ENCODE measurements around the gene ANK3. TPM values are rescaled to one million over a fixed set of nuclear protein-coding genes. Genes with fewer than 3 reads are reported as not detected.

ANK3 gene
- polyA plus RNA-seq, 1 donor (not counting 4 experiments of a cell fraction or from before 2014, with no cell fraction given) = 8.3 TPM

GRCh38 chr10:60082744-60083344 lies 306.8 kb downstream of the ANK3 start:
- H3K36me3 ChIP-seq (ENCODE audit: control insufficient read depth in 2 of 2, extremely low read depth in 1 of 2, insufficient read depth in 2 of 2, low read length in 2 of 2) = no peaks in the 10 kb centered on the region
- no peak overlapping the region for H3K9ac ChIP-seq (ENCODE audit: control insufficient read depth, extremely low read depth, insufficient read depth, low read length)
- no peak overlapping the region for H3K27ac ChIP-seq (ENCODE audit: control insufficient read depth, insufficient read depth, low read length)
- no peaks in the 10 kb centered on the region for H3K27me3 ChIP-seq (ENCODE audit: control insufficient read depth, extremely low read depth, insufficient read depth, low read length)
- FAIRE-seq (no peak), DNase-seq (ENCODE audit: low read depth, low spot score) (no peak)
- no peaks in the 10 kb centered on the region for H3K4me1 ChIP-seq (ENCODE audit: control insufficient read depth, extremely low read depth, insufficient read depth, low read length)
- no peaks in the 10 kb centered on the region for H4K20me1 ChIP-seq (ENCODE audit: control insufficient read depth, extremely low read depth, insufficient read depth, low read length)
- H3K9me3 ChIP-seq (ENCODE audit: control insufficient read depth, low read depth, low read length) = no peaks in the 10 kb centered on the region
- H3K4me3 ChIP-seq (ENCODE audit: control insufficient read depth in 2 of 3, extremely low read depth in 1 of 3, insufficient read depth in 2 of 3, low read depth in 1 of 3, low read length in 3 of 3) = no peak overlapping the region
- no peaks in the 10 kb centered on the region for H3K79me2 ChIP-seq (ENCODE audit: control insufficient read depth, insufficient read depth, low read length)
- H3K4me2 ChIP-seq (ENCODE audit: control insufficient read depth, extremely low read depth, insufficient read depth, low read depth, low read length) = no peak overlapping the region
- no peaks in the 10 kb centered on the region for H3K9me1 ChIP-seq (ENCODE audit: control insufficient read depth, extremely low read depth, insufficient read depth, low read length)
- H2AFZ ChIP-seq (ENCODE audit: control insufficient read depth, low read length) = no peak overlapping the region
- dilution Hi-C loops (cut with MboI; ENCODE audit: extremely low pct_ligation_motif_present, low sequenced_read_pairs) = no loop called here
- TF ChIP-seq CTCF (optimal IDR thresholded peaks at IDR 0.05 in 1 of 3, IDR thresholded peaks at IDR 0.05 in 1 of 3, conservative IDR thresholded peaks at IDR 0.05 in 1 of 3; ENCODE audit: extremely low read depth in 1 of 3, insufficient read depth in 2 of 3, low read length in 3 of 3) = no peak
- TF ChIP-seq EZH2 (IDR thresholded peaks at IDR 0.05; ENCODE audit: low read length) = no peak

- DNase-seq (ENCODE audit: low read depth, low spot score) = no peak
- TF ChIP-seq CTCF (optimal IDR thresholded peaks at IDR 0.05 in 1 of 3, IDR thresholded peaks at IDR 0.05 in 1 of 3, conservative IDR thresholded peaks at IDR 0.05 in 1 of 3; ENCODE audit: extremely low read depth in 1 of 3, insufficient read depth in 2 of 3, low read length in 3 of 3) (no peak), EZH2 (IDR thresholded peaks at IDR 0.05; ENCODE audit: low read length) (no peak)
- no peak overlapping the region for H3K9ac ChIP-seq (ENCODE audit: control insufficient read depth, extremely low read depth, insufficient read depth, low read length)
- H3K4me2 ChIP-seq (ENCODE audit: control insufficient read depth, extremely low read depth, insufficient read depth, low read depth, low read length) = no peak overlapping the region
- no peaks in the 10 kb centered on the region for H3K9me3 ChIP-seq (ENCODE audit: control insufficient read depth, low read depth, low read length)
- H3K79me2 ChIP-seq (ENCODE audit: control insufficient read depth, insufficient read depth, low read length) = no peaks in the 10 kb centered on the region
- no peaks in the 10 kb centered on the region for H3K36me3 ChIP-seq (ENCODE audit: control insufficient read depth in 2 of 2, extremely low read depth in 1 of 2, insufficient read depth in 2 of 2, low read length in 2 of 2)
- no peak overlapping the region for H3K4me3 ChIP-seq (ENCODE audit: control insufficient read depth in 2 of 3, extremely low read depth in 1 of 3, insufficient read depth in 2 of 3, low read depth in 1 of 3, low read length in 3 of 3)
- FAIRE-seq = no peak
- H3K27me3 ChIP-seq (ENCODE audit: control insufficient read depth, extremely low read depth, insufficient read depth, low read length) = no peaks in the 10 kb centered on the region
- no peak overlapping the region for H3K27ac ChIP-seq (ENCODE audit: control insufficient read depth, insufficient read depth, low read length)
- no peaks in the 10 kb centered on the region for H3K4me1 ChIP-seq (ENCODE audit: control insufficient read depth, extremely low read depth, insufficient read depth, low read length)
- H2AFZ ChIP-seq (ENCODE audit: control insufficient read depth, low read length) = no peak overlapping the region
- no peaks in the 10 kb centered on the region for H4K20me1 ChIP-seq (ENCODE audit: control insufficient read depth, extremely low read depth, insufficient read depth, low read length)
- no peaks in the 10 kb centered on the region for H3K9me1 ChIP-seq (ENCODE audit: control insufficient read depth, extremely low read depth, insufficient read depth, low read length)
- dilution Hi-C loops (cut with MboI; ENCODE audit: extremely low pct_ligation_motif_present, low sequenced_read_pairs) = no loop called here
Observed at GRCh38 chr10:60082341-60082740, 307.3 kb downstream of the ANK3 start.

Data from keratinocyte (primary cell).